HG03460 (cell line): ENCODE results near the gene CTSE.

Experiments used
- ATAC-seq: cut with Tn5 transposase; IDR thresholded peaks from one replicate; pipeline ENCODE4 v1.9.1; 2021; ENCODE audit not compliant: unreplicated experiment

CTSE gene

DNA sequence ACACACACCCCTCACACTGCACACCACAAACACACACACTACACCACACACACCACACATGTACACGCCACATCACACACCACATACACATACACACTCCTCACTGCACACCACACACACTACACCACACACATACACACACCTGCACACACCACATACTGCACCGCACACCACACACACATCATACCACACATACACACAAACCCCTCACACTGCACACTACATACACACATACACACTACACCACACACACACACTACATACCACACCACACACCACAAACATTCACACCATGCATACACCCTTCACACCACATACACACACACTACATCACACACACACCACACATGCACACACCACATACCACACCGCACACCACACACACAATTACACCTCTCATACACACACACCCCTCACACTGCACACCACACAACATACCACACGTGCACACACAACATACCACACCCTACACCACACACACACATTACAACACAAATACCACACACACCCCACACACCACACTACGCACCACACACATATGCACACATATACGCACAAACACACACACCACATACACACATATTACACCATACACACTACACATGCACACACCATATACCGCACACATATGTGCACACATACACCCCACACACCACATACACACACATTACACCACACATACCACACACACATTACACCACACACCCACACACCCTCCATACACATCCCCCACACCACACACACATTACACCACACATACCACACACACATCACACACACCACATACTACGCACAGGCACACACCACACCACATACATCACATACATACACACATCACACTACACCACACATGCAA lies 50.1 kb downstream of the CTSE start:
- ATAC-seq: no peak

DNA sequence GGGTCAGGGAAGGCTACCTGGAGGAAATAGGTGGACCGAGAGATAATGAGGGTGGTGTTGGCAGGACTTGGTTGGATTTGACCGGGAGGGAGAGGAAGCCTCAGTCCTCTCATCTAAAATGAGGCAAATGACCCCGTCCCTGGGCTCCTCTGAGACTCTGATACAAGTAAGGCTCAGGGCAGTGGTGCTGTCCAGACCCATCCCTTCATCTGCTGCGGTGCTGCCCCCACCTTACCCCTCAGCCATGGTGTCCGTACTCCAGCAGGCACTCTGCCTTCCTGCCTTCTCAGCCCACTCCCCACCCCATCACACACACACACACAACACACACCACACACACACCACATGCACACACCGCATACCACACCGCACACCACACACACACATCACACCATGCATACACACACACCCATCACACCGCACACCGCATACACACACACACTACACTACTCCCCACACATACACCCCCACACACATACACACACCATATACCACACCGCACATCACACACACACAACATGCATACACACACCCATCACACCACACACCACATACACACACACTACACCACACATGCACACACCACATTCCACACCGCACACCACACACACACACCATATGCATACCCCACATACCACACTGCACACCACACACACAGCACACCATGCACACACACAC lies 51.1 kb downstream of the CTSE start:
- no peak for ATAC-seq

DNA sequence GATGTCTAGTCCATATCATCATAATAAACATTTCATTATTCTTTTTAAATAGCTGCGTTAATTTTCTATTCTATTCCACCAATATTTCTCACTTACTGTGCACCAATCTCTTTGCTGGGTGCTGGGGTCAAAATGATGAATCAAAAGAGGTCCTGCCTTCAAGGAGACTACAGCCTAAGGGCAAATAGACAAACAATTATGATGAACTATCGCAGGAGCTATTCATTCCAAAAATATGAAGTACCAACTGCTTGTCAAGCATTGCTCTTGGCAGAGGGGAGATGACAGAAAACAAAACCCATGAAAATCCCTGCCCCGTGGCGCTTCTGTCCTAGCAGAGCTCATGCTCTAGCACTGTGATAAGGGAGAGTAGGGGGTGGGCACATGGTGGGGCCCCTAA lies 51.6 kb downstream of the CTSE start:
- ATAC-seq: no peak

DNA sequence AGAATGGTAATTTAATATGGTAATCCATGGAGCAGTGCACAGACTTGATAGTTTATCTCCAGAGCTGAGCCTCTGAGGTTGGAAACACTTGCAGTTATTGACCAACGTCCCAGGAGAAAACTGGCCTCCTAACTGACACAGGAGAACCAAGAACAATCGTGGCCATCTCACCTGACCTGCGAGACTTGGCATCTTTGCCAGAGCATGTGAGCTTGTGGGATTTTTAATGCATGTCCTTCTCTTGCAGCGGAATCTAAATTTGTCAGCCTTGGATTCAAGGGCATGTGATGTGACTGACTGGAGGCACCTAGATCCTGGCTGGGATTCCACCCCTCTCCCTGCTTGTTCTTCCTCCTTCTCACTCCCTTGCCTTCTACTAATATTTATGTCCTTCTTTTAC lies 52.6 kb downstream of the CTSE start:
- ATAC-seq: no peak

DNA sequence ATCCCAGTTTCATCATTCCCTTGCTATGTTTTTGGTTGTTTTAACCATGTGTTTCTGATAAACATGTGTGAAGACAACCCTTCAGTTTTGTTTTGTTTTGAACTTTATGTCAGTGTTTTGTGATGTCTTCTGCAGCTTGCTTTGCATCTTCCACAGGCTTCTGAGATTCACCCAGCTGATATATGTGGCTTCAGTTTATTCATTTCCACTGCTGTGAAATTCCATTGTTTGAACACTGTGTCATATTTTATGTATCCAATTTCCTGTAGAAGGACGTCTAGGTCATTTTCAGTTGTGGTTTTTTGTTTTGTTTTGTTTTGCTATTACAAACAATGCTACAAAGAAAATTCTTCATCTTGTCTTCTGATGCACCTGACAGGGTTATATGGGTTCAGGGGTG lies 53.2 kb downstream of the CTSE start:
- ATAC-seq: no peak

DNA sequence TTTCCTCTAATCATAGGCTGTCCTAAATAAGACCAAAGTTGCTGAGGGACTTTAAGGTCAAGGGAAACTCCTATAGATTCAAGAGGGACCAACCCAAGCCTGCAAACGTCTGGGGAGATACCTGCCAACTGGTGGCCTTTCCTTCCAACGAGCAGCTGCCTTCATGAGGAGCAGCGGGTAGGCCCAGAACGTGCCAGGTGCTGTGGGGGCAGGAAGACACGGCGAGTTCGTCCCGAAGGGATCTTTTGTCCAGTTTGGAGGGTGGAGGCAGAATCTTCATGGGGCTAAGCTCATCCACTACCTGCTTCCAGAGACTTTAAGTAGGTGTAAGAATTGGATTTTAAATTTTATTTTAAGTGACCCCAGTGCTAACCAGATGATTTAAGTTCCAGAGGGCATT lies 54.5 kb downstream of the CTSE start:
- no peak for ATAC-seq

DNA sequence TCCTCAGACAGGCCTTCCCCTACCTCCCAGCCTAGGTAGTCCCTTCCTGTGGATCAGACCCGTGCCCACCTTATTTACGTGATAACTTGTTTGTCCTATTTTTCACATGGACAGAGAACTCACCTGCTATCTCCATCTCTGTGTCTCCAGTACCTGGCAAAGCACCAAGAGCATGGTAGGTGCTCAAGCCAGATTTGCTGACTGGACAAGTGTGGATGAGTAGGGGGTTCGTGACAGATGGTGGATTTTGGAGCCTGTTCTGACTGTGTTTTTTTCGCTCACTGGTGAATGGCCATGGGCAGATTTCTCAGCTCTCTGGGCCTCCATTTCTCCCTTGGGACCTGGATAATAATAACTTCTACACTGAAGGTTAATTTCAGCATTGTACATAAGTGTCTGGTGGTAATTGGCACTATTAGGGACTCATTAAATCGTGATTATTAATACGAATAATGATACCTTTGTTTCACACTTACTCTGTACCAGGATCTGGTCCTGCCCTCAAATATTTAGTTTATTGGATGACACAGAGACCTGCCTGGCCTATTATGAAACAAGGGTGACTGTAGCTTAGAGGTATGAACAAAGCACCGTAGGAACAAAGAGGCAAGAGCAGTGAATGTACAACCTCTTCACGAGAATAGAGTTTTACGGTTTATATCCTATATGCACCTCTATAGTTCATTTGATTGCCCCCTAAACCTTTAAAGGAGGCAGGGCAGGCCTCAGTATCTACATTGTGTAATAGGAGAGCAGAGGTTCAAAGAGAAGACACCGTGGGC lies 56.0 kb downstream of the CTSE start:
- no peak for ATAC-seq

DNA sequence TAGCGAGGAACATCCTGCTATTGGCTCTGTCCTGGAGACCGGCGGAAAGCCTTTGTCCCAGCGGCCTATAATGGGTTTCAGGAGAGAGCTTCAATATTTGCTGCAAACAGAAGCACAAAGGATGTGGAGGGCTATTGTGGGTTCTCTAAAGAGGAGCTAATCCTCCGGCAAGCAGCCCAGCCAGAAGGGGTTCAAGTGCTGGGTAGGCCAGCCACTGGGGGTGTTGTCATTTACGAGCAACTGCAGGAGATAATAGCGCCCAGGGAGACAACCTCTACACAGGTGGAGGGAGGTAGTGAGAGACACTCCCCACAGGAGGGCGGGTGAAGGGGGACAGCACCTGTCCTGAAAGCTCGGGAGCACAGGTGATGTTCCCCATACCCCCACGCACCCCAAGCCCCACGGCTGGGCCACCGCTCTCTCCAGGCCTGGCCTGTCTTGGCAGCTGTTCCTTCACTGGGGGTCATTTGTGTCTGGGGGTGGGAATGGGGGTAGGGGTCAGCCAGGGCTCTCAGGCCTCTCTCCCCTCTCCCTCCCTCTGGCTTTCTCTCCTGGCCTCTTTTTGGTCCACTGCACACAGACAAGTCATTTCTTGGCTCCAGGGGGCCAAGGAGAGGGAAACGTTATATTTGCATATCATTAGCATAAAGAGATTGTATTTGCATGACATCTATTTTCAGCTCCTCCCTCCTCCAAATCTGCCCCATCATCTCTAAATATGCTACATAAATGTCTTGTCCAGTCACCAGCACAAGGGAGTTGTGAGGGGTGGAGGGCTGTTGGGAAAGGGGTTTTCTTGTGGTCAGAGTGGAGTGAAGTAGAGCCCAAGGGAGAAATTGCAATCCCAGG lies 58.4 kb downstream of the CTSE start:
- ATAC-seq: no peak

DNA sequence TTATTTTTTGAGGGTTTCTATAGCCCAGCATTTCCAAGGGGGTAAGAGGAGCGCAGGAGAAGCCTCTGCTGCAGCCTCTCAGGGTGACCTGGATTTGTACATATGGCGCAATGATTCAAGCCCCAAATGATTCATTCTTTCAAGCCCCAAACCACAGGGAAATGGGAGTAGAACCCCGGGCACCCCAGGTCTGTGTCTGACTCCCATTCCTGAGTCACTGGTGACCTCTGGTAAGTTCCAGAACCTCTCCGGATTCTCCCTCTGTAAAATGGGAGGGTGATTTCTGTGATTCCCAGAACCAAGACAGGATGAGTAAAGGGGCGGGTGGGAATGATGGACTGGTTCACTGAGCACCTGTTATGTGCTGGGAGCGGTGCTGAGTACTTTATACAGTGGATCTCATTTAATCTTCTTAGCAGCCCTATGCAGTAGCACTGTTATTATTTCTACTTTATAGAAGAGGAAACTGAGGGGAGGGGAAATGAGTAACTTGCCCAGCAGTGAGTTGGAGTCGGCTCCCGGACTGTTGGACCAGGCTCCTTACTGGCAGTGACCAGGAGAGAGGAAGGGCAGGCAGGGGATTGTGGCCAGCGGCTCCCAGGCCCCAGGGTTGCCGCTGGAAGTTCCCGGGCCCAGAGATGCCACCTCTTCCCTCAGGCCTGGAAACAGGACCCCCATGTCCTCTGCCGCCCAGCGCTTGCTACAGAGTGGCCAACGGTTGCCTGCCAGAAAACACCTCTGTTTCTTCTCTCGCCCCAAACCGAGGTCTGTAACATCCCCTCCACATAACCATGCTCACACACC lies 60.1 kb downstream of the CTSE start:
- ATAC-seq: no peak

DNA sequence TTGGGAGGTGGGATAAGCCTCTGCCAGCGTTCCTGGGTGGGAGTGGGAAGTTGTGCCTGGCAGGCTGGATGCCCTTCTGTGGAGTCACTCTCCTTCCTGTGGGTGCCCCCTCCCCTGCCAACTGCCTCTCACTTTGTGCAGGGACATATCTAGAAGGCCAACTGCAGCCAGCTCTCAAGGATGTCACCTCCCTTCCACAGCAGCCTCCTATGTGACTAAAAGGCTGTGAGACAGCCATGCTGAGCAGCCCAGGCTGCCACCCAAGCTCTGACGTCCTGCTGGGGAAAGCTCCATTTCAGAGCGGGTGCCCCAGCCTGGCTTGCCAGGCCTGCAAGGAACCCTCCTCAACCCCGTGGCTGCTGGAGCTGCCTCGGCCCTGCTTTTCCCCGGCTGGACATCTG lies 60.9 kb downstream of the CTSE start:
- no peak for ATAC-seq

DNA sequence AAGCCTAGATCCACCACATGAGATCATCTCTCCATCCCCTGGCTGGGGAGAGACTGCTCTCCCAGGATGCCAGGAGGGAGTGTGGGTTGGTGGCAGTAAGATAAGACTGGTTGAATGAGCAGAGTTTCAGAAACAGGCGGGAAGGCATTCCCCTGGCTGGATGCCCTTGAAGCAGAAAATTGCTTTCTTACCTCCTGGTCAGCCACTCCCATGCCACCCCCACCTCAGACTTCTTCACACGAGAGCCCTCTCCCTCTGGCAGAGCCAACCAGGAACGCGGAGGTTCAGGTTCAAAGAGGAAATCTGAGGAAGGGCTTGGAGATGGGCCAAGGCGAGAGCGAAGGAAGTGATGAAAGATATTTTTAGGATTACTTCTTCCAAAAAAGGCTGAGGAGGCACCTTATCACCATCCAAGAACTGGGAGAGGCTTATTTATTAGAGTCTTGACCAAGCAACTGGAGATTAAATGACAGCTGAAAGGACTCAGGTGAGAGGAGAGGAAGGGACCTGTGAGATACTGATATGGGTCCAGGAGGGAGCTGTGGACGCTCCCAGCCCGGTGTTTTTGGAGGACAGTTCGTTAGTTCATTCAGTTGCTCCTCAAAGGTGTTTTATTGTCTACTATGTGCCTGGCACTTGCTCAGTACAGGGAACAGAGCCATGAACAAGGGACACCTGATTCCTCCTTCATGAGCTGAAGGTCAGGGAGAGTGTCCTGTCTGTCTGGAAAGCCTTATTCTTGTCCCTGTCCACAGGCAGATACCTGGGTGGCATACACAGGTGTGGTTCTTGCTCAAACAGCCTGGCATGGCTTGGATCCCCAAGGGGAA lies 61.5 kb downstream of the CTSE start:
- no peak for ATAC-seq

DNA sequence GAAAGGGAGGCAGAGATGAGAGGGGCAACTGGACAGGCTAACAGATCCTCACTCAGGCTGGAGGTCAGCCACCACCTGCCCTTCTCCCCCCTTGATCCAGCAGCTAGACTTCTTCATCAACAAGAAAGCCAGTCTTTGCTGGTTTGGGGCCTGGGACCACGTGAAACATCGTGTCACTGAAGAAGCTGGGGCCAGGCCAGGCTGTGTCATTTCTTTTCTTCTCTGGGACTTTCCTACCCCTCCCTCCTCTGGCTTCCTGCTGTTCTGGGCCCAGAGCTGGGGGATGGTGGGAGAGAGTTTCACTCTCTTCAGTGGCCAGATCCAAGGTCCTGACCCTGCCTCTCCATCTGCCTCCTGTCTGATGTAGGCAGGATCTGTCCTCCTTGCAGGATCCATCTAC lies 62.3 kb downstream of the CTSE start:
- no peak for ATAC-seq

DNA sequence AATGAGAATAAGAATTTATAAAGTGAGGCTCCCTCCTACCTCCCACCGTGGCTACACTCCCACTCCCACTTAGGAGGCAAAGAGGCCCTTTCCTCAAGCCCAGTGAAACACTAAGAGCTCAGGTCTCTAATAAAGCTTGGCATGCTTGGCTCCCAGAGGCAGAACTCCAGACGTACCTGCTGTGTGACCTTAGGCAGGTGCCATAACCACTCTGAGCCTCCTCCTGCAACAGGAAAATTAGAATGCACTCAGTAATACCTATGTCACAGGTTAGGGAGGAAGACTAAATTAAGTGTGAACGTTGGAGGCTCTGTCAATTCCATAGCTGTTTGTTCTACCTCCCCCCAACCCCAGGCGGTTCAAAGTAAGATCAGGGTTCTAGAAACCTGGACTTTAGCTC lies 63.9 kb downstream of the CTSE start:
- ATAC-seq: no peak
